HG02610 (cell line): ENCODE measurements around the gene PAM.

Source experiments
- ATAC-seq: cut with Tn5 transposase; IDR thresholded peaks from one replicate; pipeline ENCODE4 v1.9.1; 2021; ENCODE audit warnings: mild to moderate bottlenecking, moderate library complexity; ENCODE audit not compliant: unreplicated experiment

PAM gene

DNA sequence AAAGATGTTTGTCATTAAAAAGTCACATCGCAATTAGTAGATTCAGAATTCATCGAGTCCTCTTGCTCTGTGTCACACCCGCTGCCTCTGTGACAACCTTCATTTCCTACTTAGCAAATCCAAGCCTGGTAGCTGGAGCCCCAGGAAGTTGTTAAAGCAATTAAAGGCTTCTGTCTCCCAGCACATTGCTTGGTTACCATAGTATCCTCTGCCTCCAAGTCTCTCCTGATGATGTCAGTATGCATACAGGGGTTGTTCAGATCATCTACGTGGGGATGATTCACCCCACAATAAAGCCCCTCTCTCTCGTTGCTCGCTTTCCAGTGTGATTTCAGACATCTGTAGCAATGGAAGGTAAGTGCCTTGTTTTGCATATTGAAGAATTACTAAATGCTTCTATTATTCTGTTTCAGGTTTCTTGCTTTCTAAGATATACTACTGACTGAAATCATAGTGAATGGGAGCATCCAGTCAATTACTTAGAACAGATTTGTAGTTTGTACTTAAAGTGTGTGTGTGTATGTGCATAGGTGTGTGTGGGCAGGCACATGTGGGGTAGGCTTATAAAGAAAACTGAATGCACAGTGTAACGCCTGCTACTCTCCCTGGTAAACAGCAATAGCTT, 52.9 kb downstream of the PAM start:
- no peak for ATAC-seq

DNA sequence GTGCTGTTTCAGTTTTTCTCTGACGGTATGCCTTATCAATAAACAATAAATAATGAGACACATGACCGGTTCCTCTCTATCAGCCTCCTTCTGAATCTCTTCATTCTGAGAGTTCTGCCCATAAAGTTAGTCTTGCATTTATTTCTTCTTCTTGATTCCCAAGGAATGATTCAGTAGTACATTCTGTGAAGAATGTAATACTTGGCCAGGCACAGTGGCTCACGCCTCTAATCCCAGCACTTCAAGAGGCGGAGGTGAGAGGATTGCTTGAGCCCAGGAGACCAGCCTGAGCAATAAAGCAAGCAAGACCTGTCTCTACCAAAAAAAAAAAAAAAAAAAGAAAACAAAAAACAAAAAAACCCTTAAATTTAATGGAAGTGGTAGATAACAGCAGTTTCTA, 53.9 kb downstream of the PAM start:
- no peak for ATAC-seq

DNA sequence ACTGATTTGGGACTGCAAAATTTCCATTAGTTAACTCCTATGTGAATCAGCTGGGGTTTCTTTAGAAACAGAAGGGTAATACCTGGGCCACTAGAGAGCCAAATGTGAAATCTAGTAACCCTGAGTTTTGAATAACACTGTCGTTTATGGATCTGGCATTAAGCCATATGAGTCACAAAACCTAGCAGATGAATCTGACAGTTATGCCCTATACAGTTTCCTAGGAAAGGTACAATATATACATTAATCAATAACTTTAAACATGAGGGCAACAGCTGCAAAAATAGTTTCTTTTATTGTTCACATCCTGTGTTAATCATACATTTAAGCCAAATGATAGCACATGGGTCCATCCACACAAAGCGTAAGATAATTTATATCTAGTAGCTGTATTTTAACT, 56.9 kb downstream of the PAM start:
- ATAC-seq, result peak; percentile 62

DNA sequence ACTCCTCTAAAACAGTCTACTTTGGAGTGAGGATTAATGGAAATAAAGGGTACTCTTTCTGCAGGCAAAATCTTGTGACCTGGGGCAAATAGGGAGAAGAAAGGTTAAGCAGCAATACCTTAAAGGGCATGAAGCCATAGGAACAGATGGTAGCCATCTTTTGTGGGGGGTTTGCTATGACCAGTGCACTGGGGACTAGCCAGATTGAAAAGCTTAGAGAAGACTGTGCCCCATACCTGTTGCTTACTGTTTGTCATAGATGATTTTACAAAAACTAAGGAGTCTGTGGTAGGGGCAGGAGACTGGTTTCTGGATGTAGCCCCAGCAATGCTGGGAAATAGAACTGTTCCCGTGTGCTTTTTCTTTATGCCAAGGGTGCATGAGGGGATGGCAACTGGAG, 58.6 kb downstream of the PAM start:
- no peak for ATAC-seq

DNA sequence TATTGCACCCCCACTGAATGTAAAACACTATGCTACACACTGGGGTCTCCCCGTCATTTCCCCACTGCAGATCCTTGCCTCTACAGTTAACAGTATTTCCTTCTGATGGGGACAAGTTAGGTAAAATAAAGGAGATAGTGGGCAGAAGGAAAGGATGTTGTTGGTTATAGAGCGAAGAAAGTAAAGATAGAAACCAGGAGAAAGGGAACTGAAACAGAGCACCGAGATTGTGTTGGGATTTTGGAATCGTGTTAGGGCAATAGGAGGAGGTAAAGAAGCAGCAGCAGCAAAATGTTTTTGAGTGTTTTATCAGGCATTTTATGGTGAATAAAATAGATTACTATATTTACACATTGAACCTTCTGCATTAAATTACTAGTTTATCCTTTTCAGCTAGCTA, 60.0 kb downstream of the PAM start:
- ATAC-seq, result no peak

DNA sequence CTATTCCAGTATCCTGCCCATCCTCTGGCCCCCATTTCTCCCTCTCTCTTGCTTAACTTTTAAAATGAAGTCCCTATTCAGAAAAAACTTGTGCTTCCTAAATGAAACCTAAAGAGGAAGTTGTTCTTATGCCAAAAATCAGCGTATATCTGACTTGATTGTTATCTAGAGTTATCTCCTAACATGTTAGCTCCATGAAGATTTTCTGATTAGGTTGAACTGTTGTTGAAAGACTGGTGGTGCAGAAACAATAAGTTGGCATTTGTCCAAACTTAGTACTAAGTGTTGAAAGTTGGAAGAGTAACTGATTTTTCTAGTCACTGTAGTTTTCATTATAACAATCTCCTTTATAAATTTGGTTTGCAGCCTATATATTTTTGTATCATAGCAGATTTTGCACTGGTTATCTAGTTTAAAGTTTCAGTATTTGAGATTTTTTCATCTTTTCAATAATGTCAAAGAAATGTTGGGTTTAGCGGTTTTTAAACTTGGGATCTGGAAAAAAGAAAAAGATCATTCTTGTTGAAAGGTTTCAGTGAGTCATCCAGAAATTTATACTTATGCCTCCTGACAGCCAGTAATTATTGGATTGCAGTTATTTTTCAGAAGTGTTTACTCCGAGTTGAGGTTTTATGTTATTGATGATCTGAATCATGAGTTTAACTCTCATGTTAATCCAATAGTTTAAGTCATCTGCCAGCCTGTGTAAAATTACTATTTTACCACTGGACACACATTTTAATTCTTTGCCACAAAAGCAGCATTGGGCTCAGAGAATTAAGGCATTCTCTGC, 60.6 kb downstream of the PAM start:
- no peak for ATAC-seq

DNA sequence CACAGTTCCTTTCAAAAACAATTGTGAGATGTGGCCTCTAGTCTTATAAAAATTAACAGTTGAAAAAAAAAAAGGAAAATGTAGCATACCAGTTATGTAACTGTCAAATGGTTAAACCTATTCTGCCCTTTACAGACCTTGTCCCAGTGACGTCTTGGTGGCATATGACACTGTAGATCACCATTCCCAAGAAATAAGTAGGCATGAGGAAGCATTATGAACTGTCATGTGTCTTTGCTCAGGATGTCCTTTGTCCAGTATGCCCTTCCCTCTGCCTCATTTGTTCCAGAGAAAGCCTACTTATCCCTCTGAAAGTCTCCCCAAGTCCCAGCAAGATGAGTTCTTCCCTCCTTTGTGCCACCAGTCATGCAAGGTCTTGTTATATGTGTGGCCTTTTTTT, 63.2 kb downstream of the PAM start:
- peak; percentile 8 for ATAC-seq

DNA sequence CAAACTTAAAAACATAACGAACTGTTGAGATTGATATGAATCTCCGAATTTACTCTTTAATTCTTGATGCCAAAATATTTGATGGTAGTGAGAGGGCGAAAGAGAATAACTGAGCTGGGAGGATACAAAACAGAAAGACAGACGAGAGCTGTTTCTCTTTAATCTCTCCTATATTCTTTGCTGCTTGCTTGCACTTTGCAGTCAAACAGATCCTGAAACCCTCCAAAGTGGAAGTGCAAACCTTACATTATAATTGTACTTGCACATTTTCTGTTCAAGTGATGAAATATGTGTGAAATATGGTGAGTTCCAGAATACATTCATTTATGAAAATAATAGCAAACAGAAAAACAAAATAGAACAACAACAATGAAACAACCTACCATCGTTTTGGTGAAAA, 63.8 kb downstream of the PAM start:
- peak; percentile 70 for ATAC-seq

DNA sequence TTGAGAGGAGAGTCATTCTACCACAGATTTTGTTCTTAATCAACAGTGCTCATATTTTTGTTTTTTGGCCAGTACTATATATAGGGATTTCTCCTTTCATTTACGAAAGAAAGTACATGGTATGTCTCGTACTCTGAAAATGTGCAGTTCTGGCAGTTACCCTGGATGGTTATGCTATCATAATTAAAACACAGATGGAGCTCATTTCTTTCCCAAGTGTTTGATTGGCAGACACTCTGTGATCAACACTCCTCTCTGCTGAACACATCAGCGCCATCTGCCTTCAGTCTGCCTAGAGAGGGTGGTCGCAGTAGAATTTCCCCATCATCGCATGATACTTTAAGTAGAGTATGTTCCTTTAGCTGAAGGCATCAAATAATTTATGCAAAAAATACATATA, 64.5 kb downstream of the PAM start:
- no peak for ATAC-seq

DNA sequence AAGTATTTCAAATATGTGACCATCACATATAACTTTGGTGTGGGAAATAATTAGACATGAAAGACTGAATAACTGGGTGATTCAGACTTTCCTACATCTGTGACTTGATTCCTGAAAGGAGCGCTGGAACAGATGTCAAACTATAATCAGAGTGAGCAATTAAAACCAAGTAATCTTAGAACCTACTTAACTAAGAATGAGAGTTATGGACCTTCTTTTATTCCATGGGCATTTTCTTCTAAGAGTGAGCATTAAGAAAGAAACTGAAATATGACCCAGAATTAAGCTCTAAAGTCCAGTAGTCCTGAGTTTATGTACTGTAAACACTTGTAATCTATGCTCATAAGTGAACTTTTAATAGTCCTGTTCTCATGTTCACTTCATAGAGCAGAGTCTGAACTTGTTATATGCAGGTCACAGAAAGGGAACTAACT, 68.4 kb downstream of the PAM start:
- ATAC-seq, result no peak

DNA sequence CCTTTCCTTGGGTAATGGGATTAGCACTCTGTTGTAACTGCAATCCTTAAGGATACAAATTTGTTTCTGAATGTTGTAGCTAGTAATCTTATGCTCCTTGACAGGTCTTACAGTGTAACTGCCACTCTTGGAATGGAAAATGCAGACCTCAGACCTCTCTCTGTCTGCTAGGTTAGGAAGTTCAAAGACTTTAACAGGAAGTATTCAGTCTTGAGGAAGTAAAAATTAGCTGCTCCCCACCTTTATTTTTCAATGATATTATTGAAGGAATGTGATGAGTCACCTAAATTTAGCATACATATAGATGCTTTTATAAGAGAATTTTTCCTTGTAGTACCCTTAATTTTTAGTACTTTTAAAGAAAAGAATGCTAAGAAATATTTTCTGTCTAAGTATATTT, 71.5 kb downstream of the PAM start:
- no peak for ATAC-seq

DNA sequence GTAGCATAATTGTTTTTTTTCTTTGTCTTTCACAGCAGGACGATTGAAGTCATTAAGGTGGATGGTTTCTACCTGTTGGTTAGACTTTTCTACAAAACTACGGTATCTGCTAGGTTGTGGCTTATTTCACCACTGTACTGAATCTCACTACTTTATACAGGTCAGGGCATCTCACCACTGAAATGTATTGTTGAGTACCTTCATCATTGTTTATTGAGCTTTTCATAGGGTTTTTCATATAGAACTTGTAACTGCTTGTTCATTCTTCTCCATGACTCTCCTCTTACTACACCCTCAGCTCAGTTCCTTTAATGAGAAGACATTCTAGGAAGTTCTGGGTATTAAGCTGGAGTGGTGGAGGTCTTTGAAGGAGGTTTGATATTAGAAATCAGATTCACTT, 75.1 kb downstream of the PAM start:
- ATAC-seq, result no peak

DNA sequence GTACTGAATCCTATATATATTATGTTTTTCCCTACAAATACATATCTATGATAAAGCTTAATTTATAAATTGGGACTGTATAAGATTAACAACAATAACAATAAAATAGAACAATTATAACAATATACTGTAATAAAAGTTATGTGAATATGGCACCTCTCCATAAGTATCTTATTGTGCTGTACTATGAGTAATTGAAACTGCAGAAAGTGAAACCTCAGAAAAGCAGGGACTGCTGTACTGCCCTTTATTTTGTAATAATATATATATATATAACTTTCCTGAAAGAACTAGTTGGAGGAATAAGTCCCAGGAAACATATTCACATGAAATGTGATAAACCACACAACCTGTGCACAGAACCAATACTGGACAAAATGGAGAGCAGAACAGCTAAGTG, 77.3 kb downstream of the PAM start:
- peak; percentile 57 for ATAC-seq

DNA sequence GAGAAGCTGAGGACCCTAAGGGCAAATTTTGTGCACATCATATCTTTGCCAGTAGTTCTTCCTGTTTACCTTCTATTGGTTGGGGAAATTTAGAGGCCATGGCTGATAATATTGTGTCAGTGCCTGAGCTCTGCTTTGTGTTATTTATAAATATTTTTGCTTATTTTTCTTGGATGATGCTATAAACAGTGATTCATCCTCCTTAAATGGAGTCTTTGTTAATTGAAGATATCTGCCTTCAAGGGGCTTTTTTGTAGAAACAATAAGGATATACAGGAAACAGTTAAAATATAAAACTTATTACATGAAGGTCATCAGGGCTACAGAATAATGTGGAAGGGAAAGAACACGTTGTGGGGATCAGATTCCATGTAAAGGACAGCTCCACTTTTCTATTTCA, 78.0 kb downstream of the PAM start:
- ATAC-seq, result no peak

DNA sequence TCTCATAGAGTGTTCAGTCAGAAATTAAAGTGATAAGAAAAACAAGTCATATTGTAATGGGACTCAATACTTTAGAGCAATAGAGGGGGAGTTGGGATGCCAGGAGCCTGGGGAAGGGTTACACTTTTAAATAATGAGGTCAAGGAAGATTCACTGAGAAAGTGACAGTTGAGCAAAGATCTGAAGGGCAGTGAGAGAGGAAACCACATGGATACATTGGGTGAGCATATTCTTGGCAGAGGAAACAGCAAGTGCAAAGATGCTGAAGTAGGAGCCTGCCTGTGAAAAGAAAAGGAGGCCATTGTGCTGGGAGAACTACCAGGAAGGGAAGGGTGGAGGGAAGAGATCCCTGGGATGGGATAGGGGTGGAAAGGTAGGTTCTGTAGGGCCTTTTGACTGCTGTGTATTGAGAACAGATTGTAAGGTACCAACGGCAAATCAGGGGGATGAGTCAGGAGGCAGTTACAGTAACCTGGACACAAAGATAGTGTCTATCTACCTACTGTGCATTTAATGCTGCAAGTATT, 79.4 kb downstream of the PAM start:
- no peak for ATAC-seq

DNA sequence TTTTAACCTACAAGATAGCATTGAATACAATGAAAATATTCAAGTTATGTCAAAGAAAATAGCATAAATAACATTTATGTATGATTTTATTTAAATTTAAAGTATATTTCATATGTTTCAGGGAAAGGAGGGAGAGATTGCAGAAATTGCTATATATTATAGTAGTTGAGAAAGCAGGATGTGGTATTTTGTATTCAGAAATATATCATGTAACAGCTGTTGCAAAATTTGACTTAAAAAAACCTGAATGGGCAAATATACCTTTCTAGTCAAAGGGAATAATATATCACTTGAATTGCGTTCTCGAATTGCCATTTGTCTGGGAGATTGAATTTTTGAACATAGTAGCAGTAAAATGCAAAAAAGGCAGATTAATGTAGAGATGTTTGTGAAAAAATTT, 80.6 kb downstream of the PAM start:
- ATAC-seq, result no peak

DNA sequence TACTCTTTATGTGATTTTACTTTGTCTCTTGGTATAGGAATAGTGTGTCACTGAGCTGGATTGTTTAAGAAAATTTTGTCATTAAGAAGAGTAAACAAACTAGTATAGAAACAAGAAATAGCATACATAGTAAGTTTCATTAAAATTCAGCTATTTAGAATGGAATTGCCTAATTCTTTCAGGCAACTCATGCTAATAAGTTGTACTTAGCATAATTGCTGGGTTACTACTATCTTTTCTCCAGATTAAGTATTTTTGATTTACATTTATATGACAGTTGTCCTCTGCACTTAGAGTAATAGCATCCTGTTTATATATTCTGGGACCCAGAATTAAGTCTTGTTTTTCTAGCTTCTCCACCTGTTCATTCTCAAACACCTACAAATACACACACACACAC, 85.9 kb downstream of the PAM start:
- no peak for ATAC-seq

DNA sequence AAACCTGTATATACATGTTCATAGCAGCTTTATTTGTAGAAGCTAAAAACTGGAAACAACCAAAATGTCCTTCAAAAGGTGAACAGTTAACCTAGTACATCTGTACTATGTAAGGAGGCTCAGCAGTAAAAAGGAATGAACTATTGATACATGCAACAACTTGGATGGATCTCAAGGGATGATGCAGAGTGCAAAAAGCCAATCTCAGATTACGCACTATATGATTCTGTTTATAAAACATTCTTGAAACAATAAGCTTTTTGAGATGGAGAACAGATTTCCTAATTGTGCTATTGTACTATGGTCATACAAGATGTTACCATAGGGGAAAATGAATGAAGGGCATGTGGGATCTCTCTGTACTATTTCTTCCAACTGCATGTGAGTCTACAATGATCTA, 88.9 kb downstream of the PAM start:
- ATAC-seq, result no peak

DNA sequence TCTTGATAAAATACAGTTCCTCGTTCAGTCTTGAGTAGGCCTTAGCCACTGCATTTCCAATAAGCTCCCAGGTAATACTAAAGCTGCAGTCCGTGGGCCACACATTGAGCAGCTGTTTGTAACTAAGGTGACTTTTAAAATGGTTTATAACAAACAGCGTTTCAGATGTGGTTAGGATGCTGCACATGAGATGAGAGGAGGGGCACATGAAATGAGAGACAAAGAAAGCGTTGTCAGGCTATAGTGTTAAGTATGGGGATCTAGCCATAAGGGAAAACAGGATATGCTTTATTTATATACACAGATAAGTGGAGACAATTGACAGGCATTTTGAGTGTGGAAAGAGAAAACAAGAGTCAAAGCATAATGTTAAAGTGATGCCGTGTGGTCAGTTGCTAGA, 89.9 kb downstream of the PAM start:
- ATAC-seq, result no peak

DNA sequence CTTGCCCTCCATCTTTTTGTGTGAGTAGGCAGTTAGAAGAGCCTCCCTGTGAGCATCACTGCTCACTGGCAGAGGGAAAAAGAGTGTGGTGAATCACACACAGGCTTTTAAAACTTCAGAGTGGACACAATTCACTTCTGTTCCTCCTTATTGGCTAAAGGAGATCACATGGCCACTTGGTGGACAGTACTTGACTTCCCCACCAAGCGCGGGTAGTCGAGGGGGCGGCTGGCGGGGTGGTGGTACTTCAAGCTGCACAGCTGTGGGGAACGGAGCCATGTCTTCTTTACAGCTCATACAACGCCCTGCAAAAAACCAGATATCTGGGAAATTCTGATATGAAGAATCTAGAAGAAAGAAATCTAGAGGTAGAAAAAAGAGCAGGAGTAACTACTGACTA, 95.4 kb downstream of the PAM start:
- ATAC-seq, result no peak

DNA sequence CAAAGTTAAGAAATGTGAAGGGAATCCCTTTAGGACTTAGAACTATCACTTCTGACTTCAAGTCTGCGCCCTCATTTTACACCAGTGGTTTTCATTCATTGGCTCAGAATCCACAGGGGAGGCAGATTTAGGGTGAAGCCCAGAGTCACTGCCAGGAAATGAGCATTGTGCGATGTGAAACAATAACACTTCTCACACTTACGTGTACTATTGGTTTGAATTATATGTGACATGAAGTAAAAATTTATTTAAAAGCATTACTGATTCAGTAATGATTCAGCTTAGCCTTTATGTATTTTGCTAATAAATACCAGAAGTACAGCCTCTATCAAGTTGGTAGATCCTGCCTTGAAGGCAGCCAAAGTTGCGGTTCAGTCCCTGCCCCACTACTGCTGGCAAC, 98.6 kb downstream of the PAM start:
- no peak for ATAC-seq

DNA sequence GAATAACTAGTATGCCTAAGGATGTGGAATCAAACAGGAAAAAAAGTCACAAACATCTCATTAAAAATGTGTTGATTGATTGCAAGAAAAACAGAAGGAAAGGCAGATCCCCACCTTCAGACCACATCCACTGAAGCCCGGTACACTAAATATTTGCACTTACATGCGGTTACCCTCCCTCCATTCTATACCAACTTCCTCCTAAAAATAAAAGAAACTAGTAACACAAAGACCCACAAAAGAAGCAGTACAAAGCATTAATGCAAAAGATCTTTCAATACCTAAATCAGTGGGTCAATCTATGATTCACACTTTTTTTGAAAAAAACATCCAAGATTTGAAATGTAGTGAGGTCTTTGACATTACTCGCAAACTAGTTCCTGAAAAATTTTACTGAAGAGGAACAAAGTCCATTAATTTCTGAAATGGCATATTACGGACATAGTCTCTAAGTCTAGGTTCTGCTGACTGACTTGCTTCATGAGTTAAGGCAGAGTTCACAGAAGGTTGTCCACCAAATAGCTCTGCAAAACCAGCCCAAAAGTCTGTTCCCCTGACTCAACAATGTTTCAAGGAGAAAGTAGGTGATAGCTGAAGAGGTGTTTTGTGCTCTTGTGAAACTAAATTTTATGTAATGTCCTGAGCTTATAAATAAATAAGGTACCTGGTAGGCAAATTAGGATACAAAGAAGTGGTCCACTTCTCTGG, 100.7 kb downstream of the PAM start:
- ATAC-seq, result peak; percentile 59
